ENCODE results near the gene U2AF2.

The U2AF2 gene

GRCh38 chr19:55622242-55622969 is 32.4 kb upstream of the U2AF2 start:
- no peak for DNase-seq

GRCh38 chr19:55623130-55623529 is 31.7 kb upstream of the U2AF2 start:
- no peak for DNase-seq

GRCh38 chr19:55623561-55623960 is 31.3 kb upstream of the U2AF2 start:
- DNase-seq: no peak

GRCh38 chr19:55624109-55625003 is 30.5 kb upstream of the U2AF2 start, which contains the start of gene ZNF784:
TSS of gene ZNF784 (minus strand) at chr19:55624566. CDS start at chr19:55624561, 5 bp downstream.
- peak; percentile 88 to 96 for DNase-seq

- no peak for DNase-seq
These were observed 29.9 kb upstream of the U2AF2 start for GRCh38 chr19:55625004-55625326.

GRCh38 chr19:55626350-55626749 is 28.5 kb upstream of the U2AF2 start:
- DNase-seq: no peak

GRCh38 chr19:55632463-55632834 is 22.4 kb upstream of the U2AF2 start:
- peak; percentile 86 to 93 for DNase-seq

- DNase-seq: no peak
These were observed 21.0 kb upstream of the U2AF2 start for GRCh38 chr19:55633861-55634260.

- DNase-seq: no peak
These were observed 19.5 kb upstream of the U2AF2 start for GRCh38 chr19:55635334-55635717.

- DNase-seq: no peak
These were observed 18.9 kb upstream of the U2AF2 start for GRCh38 chr19:55635856-55636440.

GRCh38 chr19:55636723-55637122 is 18.1 kb upstream of the U2AF2 start:
- no peak for DNase-seq

- no peak for DNase-seq
These were observed 17.3 kb upstream of the U2AF2 start for GRCh38 chr19:55637534-55637933.

- DNase-seq: no peak
These were observed 15.9 kb upstream of the U2AF2 start for GRCh38 chr19:55638864-55639359.

GRCh38 chr19:55640043-55640576 is 14.7 kb upstream of the U2AF2 start:
- peak; percentile 25 to 49 for DNase-seq

GRCh38 chr19:55640577-55641425 is 14.0 kb upstream of the U2AF2 start, which contains the start of gene ZNF580:
TSS of gene ZNF580 (plus strand) at chr19:55641002. CDS start at chr19:55642509, 1,507 bp downstream.
- peak; percentile 25 to 30 for DNase-seq

- no peak for DNase-seq
These were observed 13.2 kb upstream of the U2AF2 start for GRCh38 chr19:55641426-55642152.

- no peak for DNase-seq
These were observed 12.5 kb upstream of the U2AF2 start for GRCh38 chr19:55642153-55643002.

GRCh38 chr19:55643003-55643886 is 11.6 kb upstream of the U2AF2 start, which contains the start of gene ZNF581:
TSS of gene ZNF581 (plus strand) at chr19:55643649. CDS start at chr19:55644572, 923 bp downstream.
- peak; percentile 20 to 51 for DNase-seq

- DNase-seq: no peak
These were observed 11.0 kb upstream of the U2AF2 start for GRCh38 chr19:55643887-55644176.

All from NCI-H187 (cell line).